IPS-18c (cell line): Measurements from ENCODE around the gene WDFY3.
"Not testable (repeated sequence)": the region's sequence is repeated elsewhere in the genome, so short reads cannot be mapped to it uniquely, and the experiment has no call there.

Experiments
- H3K4me3 ChIP-seq: 2 replicates; pipeline ENCODE4 v1.7.0; 2013; ENCODE audit warnings: low read depth, mild to moderate bottlenecking, low read length, moderate library complexity; ENCODE audit not compliant: insufficient read depth
- H3K9me3 ChIP-seq: one replicate; pipeline ENCODE4 v1.6.1; 2013; ENCODE audit warnings: mild to moderate bottlenecking, low read length, moderate library complexity; ENCODE audit not compliant: control insufficient read depth, insufficient read depth

The WDFY3 gene

GRCh38 chr4:84682661-84683060 is 283.8 kb downstream of the WDFY3 start:
- H3K9me3 ChIP-seq, H3K4me3 ChIP-seq: not testable (repeated sequence)

GRCh38 chr4:84681486-84682274 is 284.8 kb downstream of the WDFY3 start:
- Histone ChIP-seq H3K9me3 (no peaks in the 10 kb centered on the region), H3K4me3 (no peak overlapping the region)

GRCh38 chr4:84680956-84681355 is 285.5 kb downstream of the WDFY3 start:
- Histone ChIP-seq H3K9me3 (no peaks in the 10 kb centered on the region), H3K4me3 (no peak overlapping the region)

- no peaks in the 10 kb centered on the region for H3K9me3 ChIP-seq
Measured at GRCh38 chr4:84678976-84679744, 287.3 kb downstream of the WDFY3 start.

GRCh38 chr4:84677995-84678394 is 288.5 kb downstream of the WDFY3 start:
- H3K4me3 ChIP-seq: no peak overlapping the region
- no peaks in the 10 kb centered on the region for H3K9me3 ChIP-seq

More at GRCh38 chr4:84678976-84679744, 287.3 kb downstream of the WDFY3 start:
- no peak overlapping the region for H3K4me3 ChIP-seq

GRCh38 chr4:84677093-84677492 is 289.4 kb downstream of the WDFY3 start:
- no peak overlapping the region for H3K4me3 ChIP-seq

GRCh38 chr4:84673475-84674240 is 292.8 kb downstream of the WDFY3 start:
- Histone ChIP-seq H3K4me3 (no peak overlapping the region), H3K9me3 (no peaks in the 10 kb centered on the region)

More at GRCh38 chr4:84677093-84677492, 289.4 kb downstream of the WDFY3 start:
- H3K9me3 ChIP-seq: no peaks in the 10 kb centered on the region

GRCh38 chr4:84672177-84672576 is 294.3 kb downstream of the WDFY3 start:
- no peaks in the 10 kb centered on the region for H3K9me3 ChIP-seq
- no peak overlapping the region for H3K4me3 ChIP-seq

- Histone ChIP-seq H3K9me3 (no peaks in the 10 kb centered on the region), H3K4me3 (no peak overlapping the region)
Measured at GRCh38 chr4:84669201-84669600, 297.3 kb downstream of the WDFY3 start.

GRCh38 chr4:84666439-84666838 is 300.1 kb downstream of the WDFY3 start:
- Histone ChIP-seq H3K9me3 (no peaks in the 10 kb centered on the region), H3K4me3 (no peak overlapping the region)

GRCh38 chr4:84664767-84665166 is 301.7 kb downstream of the WDFY3 start:
- H3K9me3 ChIP-seq, H3K4me3 ChIP-seq: not testable (repeated sequence)

- Histone ChIP-seq H3K9me3 (peaks cover 8% of the 10 kb centered on the region), H3K4me3 (no peak overlapping the region)
Measured at GRCh38 chr4:84661191-84661939, 305.1 kb downstream of the WDFY3 start.

- peaks cover 8% of the 10 kb centered on the region for H3K9me3 ChIP-seq
- H3K4me3 ChIP-seq: no peak overlapping the region
Measured at GRCh38 chr4:84660606-84661005, 305.9 kb downstream of the WDFY3 start.

- no peak overlapping the region for H3K4me3 ChIP-seq
- H3K9me3 ChIP-seq: no peaks in the 10 kb centered on the region
Measured at GRCh38 chr4:84652478-84652877, 314.0 kb downstream of the WDFY3 start.

- Histone ChIP-seq H3K4me3 (no peak overlapping the region), H3K9me3 (no peaks in the 10 kb centered on the region)
Measured at GRCh38 chr4:84651499-84651898, 315.0 kb downstream of the WDFY3 start.

- H3K9me3 ChIP-seq: no peaks in the 10 kb centered on the region
- no peak overlapping the region for H3K4me3 ChIP-seq
Measured at GRCh38 chr4:84648863-84649647, 317.4 kb downstream of the WDFY3 start.
